Measurements from ENCODE around the gene AP1G1. TPM values are rescaled to one million over a fixed set of nuclear protein-coding genes. Genes with fewer than 3 reads are reported as not detected.

Gene AP1G1
- total RNA-seq, 2 donors from 2014 or later = 62.7 to 68.5 TPM

GRCh38 chr16:71709229-71709781 is 99.3 kb downstream of the AP1G1 start:
- H3K27ac Mint-ChIP-seq = peak overlapping the region; percentile 8
- no peak for DNase-seq

GRCh38 chr16:71708696-71709095 is 99.9 kb downstream of the AP1G1 start:
- H3K36me3 ChIP-seq (ENCODE audit: control insufficient read depth, insufficient read depth, low read length) = no peaks in the 10 kb centered on the region
- TF ChIP-seq CTCF (conservative IDR thresholded peaks at IDR 0.05) = no peak
- H3K4me1 ChIP-seq (ENCODE audit: control insufficient read depth, insufficient read depth, low read length) = peaks cover 6% of the 10 kb centered on the region
- H3K9me3 ChIP-seq (ENCODE audit: control insufficient read depth, low read length) = no peaks in the 10 kb centered on the region
- Mint-ChIP-seq H3K4me1 (peaks cover 44% of the 10 kb centered on the region), H3K27ac (peak overlapping the region; percentile 87), H3K27me3 (ENCODE audit: insufficient read depth) (no peaks in the 10 kb centered on the region), H3K9me3 (no peaks in the 10 kb centered on the region), H3K4me3 (no peak overlapping the region), H3K36me3 (ENCODE audit: low read depth) (peaks cover 2% of the 10 kb centered on the region)
- no peak overlapping the region for H3K9ac ChIP-seq (ENCODE audit: extremely low read depth, low read length, poor library complexity, severe bottlenecking)
- H3K4me3 ChIP-seq (ENCODE audit: low read length) = no peak overlapping the region
- no peak for DNase-seq
- 95 to 100% methylated on average over 2 of the region's 2 CpGs for WGBS, 2 experiments (ENCODE audit: insufficient coverage in 1 of 2, insufficient read length in 1 of 2)
- no peaks in the 10 kb centered on the region for H3K27me3 ChIP-seq (ENCODE audit: control insufficient read depth, insufficient read depth, low read length, poor library complexity, severe bottlenecking)
- no peak overlapping the region for H3K27ac ChIP-seq (ENCODE audit: low read depth, low read length)

More at GRCh38 chr16:71709229-71709781, 99.3 kb downstream of the AP1G1 start:
- H3K27me3 Mint-ChIP-seq (ENCODE audit: insufficient read depth) = no peaks in the 10 kb centered on the region
- H3K9me3 Mint-ChIP-seq = no peaks in the 10 kb centered on the region
- peaks cover 4% of the 10 kb centered on the region for H3K36me3 Mint-ChIP-seq (ENCODE audit: low read depth)
- H3K9ac ChIP-seq (ENCODE audit: extremely low read depth, low read length, poor library complexity, severe bottlenecking) = no peak overlapping the region
- H3K4me3 Mint-ChIP-seq = no peak overlapping the region
- no peaks in the 10 kb centered on the region for H3K36me3 ChIP-seq (ENCODE audit: control insufficient read depth, insufficient read depth, low read length)
- H3K27ac ChIP-seq (ENCODE audit: low read depth, low read length) = no peak overlapping the region
- 92 to 100% methylated on average over 1 to 2 of the region's 2 CpGs for WGBS, 2 experiments (ENCODE audit: insufficient coverage in 1 of 2, insufficient read length in 1 of 2)
- peaks cover 6% of the 10 kb centered on the region for H3K4me1 ChIP-seq (ENCODE audit: control insufficient read depth, insufficient read depth, low read length)
- no peaks in the 10 kb centered on the region for H3K9me3 ChIP-seq (ENCODE audit: control insufficient read depth, low read length)
- peaks cover 44% of the 10 kb centered on the region for H3K4me1 Mint-ChIP-seq
- no peak for TF ChIP-seq CTCF (conservative IDR thresholded peaks at IDR 0.05)
- no peak overlapping the region for H3K4me3 ChIP-seq (ENCODE audit: low read length)
- no peaks in the 10 kb centered on the region for H3K27me3 ChIP-seq (ENCODE audit: control insufficient read depth, insufficient read depth, low read length, poor library complexity, severe bottlenecking)

GRCh38 chr16:71707199-71707598 is 101.4 kb downstream of the AP1G1 start:
- no peak for DNase-seq
- Histone ChIP-seq H3K4me1 (ENCODE audit: control insufficient read depth, insufficient read depth, low read length) (peaks cover 5% of the 10 kb centered on the region), H3K27ac (ENCODE audit: low read depth, low read length) (no peak overlapping the region), H3K27me3 (ENCODE audit: control insufficient read depth, insufficient read depth, low read length, poor library complexity, severe bottlenecking) (no peaks in the 10 kb centered on the region), H3K4me3 (ENCODE audit: low read length) (no peak overlapping the region), H3K9me3 (ENCODE audit: control insufficient read depth, low read length) (no peaks in the 10 kb centered on the region), H3K9ac (ENCODE audit: extremely low read depth, low read length, poor library complexity, severe bottlenecking) (no peak overlapping the region), H3K36me3 (ENCODE audit: control insufficient read depth, insufficient read depth, low read length) (no peaks in the 10 kb centered on the region)
- Mint-ChIP-seq H3K9me3 (no peaks in the 10 kb centered on the region), H3K36me3 (ENCODE audit: low read depth) (peaks cover 2% of the 10 kb centered on the region), H3K4me3 (no peak overlapping the region), H3K4me1 (peaks cover 39% of the 10 kb centered on the region), H3K27me3 (ENCODE audit: insufficient read depth) (no peaks in the 10 kb centered on the region), H3K27ac (peak overlapping the region; percentile 87)
- TF ChIP-seq CTCF (conservative IDR thresholded peaks at IDR 0.05) = no peak
- WGBS, 2 experiments (ENCODE audit: insufficient coverage in 1 of 2, insufficient read length in 1 of 2) = 82 to 89% methylated on average over 5 to 7 of the region's 7 CpGs
